Dermis blood vessel endothelial cell (primary cell): ENCODE results near the gene TIRAP. TPM values are rescaled to one million over a fixed set of nuclear protein-coding genes. Genes with fewer than 3 reads are reported as not detected.
"Not testable (repeated sequence)": the region's sequence is repeated elsewhere in the genome, so short reads cannot be mapped to it uniquely, and the experiment has no call there.

Source experiments
- DNase-seq: peaks from one replicate; pipeline ENCODE4 v3.0.0; 2010
- total RNA-seq: library from RNA; depleted of rRNA; stranded (reverse); fragments of >200 nt; gene quantifications from 2 replicates; pipeline ENCODE4 v1.2.3, GENCODE V29; 2014

The TIRAP gene
- total RNA-seq = 5.1 and 6.8 TPM in 2 replicates

- peak; percentile 56 for DNase-seq
Observed at GRCh38 chr11:126282736-126283591, at the start of gene TIRAP. Gene TIRAP (plus strand): TSS chr11:126283093. CDS start chr11:126290895, 7,802 bp downstream.

GRCh38 chr11:126233391-126233790 lies 49.5 kb upstream of the TIRAP start:
- DNase-seq = peak; percentile 16

GRCh38 chr11:126246636-126247035 lies 36.3 kb upstream of the TIRAP start:
- DNase-seq = peak; percentile 88

GRCh38 chr11:126253265-126253664 lies 29.6 kb upstream of the TIRAP start:
- no peak for DNase-seq

GRCh38 chr11:126254819-126255218 lies 28.1 kb upstream of the TIRAP start:
- DNase-seq = no peak

- not testable (repeated sequence) for DNase-seq
Observed at GRCh38 chr11:126255507-126255906, 27.4 kb upstream of the TIRAP start.

GRCh38 chr11:126256216-126256615 lies 26.7 kb upstream of the TIRAP start:
- no peak for DNase-seq

GRCh38 chr11:126257144-126257543 lies 25.7 kb upstream of the TIRAP start:
- no peak for DNase-seq

GRCh38 chr11:126257764-126258163 lies 25.1 kb upstream of the TIRAP start:
- DNase-seq = peak; percentile 22

GRCh38 chr11:126262216-126262615 lies 20.7 kb upstream of the TIRAP start:
- no peak for DNase-seq

GRCh38 chr11:126263489-126263888 lies 19.4 kb upstream of the TIRAP start:
- no peak for DNase-seq

- peak; percentile 64 for DNase-seq
Observed at GRCh38 chr11:126265811-126266210, 17.1 kb upstream of the TIRAP start.

- no peak for DNase-seq
Observed at GRCh38 chr11:126267650-126268049, 15.2 kb upstream of the TIRAP start.

- DNase-seq = no peak
Observed at GRCh38 chr11:126268361-126268707, 14.6 kb upstream of the TIRAP start.

- peak; percentile 99 for DNase-seq
Observed at GRCh38 chr11:126268708-126269579, 13.9 kb upstream of the TIRAP start, which contains the start of the genes FOXRED1 and SRPRA. Gene FOXRED1 (plus strand): TSS chr11:126269154. CDS start chr11:126269207, 53 bp downstream. Gene SRPRA (minus strand): TSS chr11:126268895. CDS start chr11:126268804, 91 bp downstream.

- DNase-seq = no peak
Observed at GRCh38 chr11:126277322-126277721, 5.6 kb upstream of the TIRAP start.

GRCh38 chr11:126277780-126278179 lies 5.1 kb upstream of the TIRAP start:
- no peak for DNase-seq

GRCh38 chr11:126279191-126279590 lies 3.7 kb upstream of the TIRAP start:
- DNase-seq = no peak

GRCh38 chr11:126280595-126280994 lies 2.3 kb upstream of the TIRAP start:
- no peak for DNase-seq

GRCh38 chr11:126281245-126281644 lies 1.6 kb upstream of the TIRAP start:
- no peak for DNase-seq

- no peak for DNase-seq
Observed at GRCh38 chr11:126281666-126282175, 1.2 kb upstream of the TIRAP start.

GRCh38 chr11:126282361-126282735 lies 545 bp upstream of the TIRAP start:
- DNase-seq = peak; percentile 42

- DNase-seq = peak; percentile 93
Observed at GRCh38 chr11:126284829-126285228, 1.9 kb downstream of the TIRAP start.
